Pancreas (tissue), 10 donors: Measurements from ENCODE around the gene ZNF436. TPM values are rescaled to one million over a fixed set of nuclear protein-coding genes. Genes with fewer than 3 reads are reported as not detected.

Experiments used
- ATAC-seq, 4 donors: fragments of 200-7000 bp; cut with Tn5 transposase; one replicate each; pipeline versions ENCODE4 v1.8.0 to v1.9.1; 2020; ENCODE audit warnings: mild to moderate bottlenecking in 4 of 4, moderate library complexity in 4 of 4
- DNase-seq, 6 donors: peaks; one replicate each; pipeline ENCODE4 v3.0.0-alpha.2; 2020
- FAIRE-seq: peaks from 2 replicates; lab custom pipeline; 2012; peaks lifted over from hg19 to GRCh38; lab: Jason Lieb, UNC
- H3K27ac ChIP-seq, 4 donors: fragments of 200-600 bp; sonication (generic); 1 replicate in 3 of 4; 2 replicates in 1 of 4; pipeline versions ENCODE4 v1.5.0 to v1.8.0; 2020
- H3K27me3 ChIP-seq, 4 donors: fragments of 200-600 bp; one replicate each; pipeline ENCODE4 v1.8.0; 2021
- H3K36me3 ChIP-seq, 3 donors: fragments of 200-600 bp; sonication (generic) in 1 of 3; one replicate each; pipeline versions ENCODE4 v1.5.0 to v1.8.0; 2020 to 2021
- H3K4me1 ChIP-seq, 3 donors: fragments of 200-600 bp; one replicate each; pipeline ENCODE4 v1.8.0; 2021
- H3K4me3 ChIP-seq, 4 donors: fragments of 200-600 bp; sonication (generic) in 2 of 4; one replicate each; pipeline versions ENCODE4 v1.5.0 to v1.8.0; 2020 to 2021
- H3K9me3 ChIP-seq, 4 donors: fragments of 200-600 bp; one replicate each; pipeline ENCODE4 v1.8.0; 2021
- CTCF ChIP-seq, 4 donors: fragments of 200-600 bp; sonication (generic) in 3 of 4; IDR thresholded peaks; one replicate each; pipeline versions ENCODE4 v1.5.0 to v1.8.0; 2021; ENCODE audit warnings: antibody characterized with exemption in 4 of 4
- WGBS, 2 donors: extraction: QIAGEN DNeasy Blood & Tissue Kit; methylation state at CpG; one replicate each; pipeline ENCODE4 v1.1.7; 2013; 5-methylcytosine and 5-hydroxymethylcytosine counted together
- intact Hi-C, 3 donors: fragments of 100-400 bp; cut with DNase I; formaldehyde crosslinking; loops; one replicate each; pipeline versions ENCODE4 v1.11.1 to v1.14.2; 2022
- polyA plus RNA-seq, 2 donors: library from polyadenylated mRNA; stranded (reverse); fragments of 200-250 nt; gene quantifications; one replicate each; pipeline ENCODE4 v1.2.3, GENCODE V29; 2013
- total RNA-seq, 6 donors: library from RNA; stranded (reverse); fragmentation: NEBNext Ultra II Directional in 4 of 6; extraction: Animal tissue kit (Norgen Biotek cat#: 25700) in 4 of 6; gene quantifications; one replicate each; pipeline versions ENCODE4 v1.2.1 to v1.2.4, GENCODE V29; 2021 to 2023
- donor health status: healthy with polysubstance abuse.
- donor health status: DM: no; HTN: no; CAD: no; lungs with moderate emphysema.
- donor health status: DM: no; HTN: no; CAD: no.
- donor health status: control.
- donor health status: control.
- donor health status: Bipolar disorder and iron deficiency.
- donor health status: DM: yes; HTN: yes; CAD: no.
- donor health status: DM: no; HTN: no; CAD: no.
- donor health status: DM: no; HTN: no; CAD: no.
- donor health status: DM: yes; HTN: yes; CAD: no.

Gene ZNF436
- total and polyA plus RNA-seq, 8 donors, result 2.1 to 11.8 (median 3.9) TPM

- 2% methylated on average over 10 of the region's 10 CpGs for WGBS, 2 donors
- Histone ChIP-seq H3K27me3 (no peaks in the 10 kb centered on the region), H3K4me1 (peaks cover 26 to 36% (median 32%) of the 10 kb centered on the region in 3 donors), H3K36me3 (peaks cover 0 to 3% (median 2%) of the 10 kb centered on the region in 3 donors), H3K27ac (peak overlapping the region in 2 of 4 donors; percentile 95 to 97), H3K4me3 (peak overlapping the region; percentile 72 to 92 (median 86)), H3K9me3 (no peaks in the 10 kb centered on the region)
- no peak for DNase-seq
- FAIRE-seq, result no peak
- ATAC-seq, result no peak
- intact Hi-C loops, result no loop called here
- TF ChIP-seq CTCF (IDR thresholded peaks at IDR 0.05), result no peak
These were observed 27.5 kb downstream of the ZNF436 start for GRCh38 chr1:23341931-23342692.

DNA sequence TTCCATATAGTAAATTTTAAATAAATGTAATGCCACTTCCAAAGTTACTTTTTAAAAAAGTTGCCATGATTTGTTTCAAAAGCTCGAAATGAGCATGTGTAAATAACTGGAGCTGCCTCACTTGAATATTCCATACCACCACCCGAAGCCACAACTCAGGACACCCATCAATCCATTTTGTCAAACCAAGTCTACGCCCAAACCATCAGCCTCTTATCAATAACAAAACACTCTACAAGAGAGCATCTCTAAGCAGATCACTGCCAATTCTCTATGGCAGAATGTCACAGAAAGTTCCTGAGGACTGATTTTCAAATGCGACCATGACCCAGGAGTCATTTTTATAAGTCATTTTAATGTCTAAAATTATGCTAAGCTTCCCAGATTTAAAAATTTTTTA lies 30.0 kb downstream of the ZNF436 start:
- DNase-seq (no peak), FAIRE-seq (no peak), ATAC-seq (no peak)
- peaks cover 26 to 36% (median 32%) of the 10 kb centered on the region in 3 donors for H3K4me1 ChIP-seq
- H3K27me3 ChIP-seq, result no peaks in the 10 kb centered on the region
- H3K9me3 ChIP-seq, result no peaks in the 10 kb centered on the region
- 65 to 66% methylated on average over 4 of the region's 4 CpGs for WGBS, 2 donors
- H3K36me3 ChIP-seq, result peaks cover 0 to 22% (median 13%) of the 10 kb centered on the region in 3 donors
- TF ChIP-seq CTCF (IDR thresholded peaks at IDR 0.05), result no peak
- H3K27ac ChIP-seq, result no peak overlapping the region
- no peak overlapping the region for H3K4me3 ChIP-seq
- intact Hi-C loops, result no loop called here

- Histone ChIP-seq H3K9me3 (no peaks in the 10 kb centered on the region), H3K27me3 (no peaks in the 10 kb centered on the region), H3K4me1 (peaks cover 26 to 36% (median 32%) of the 10 kb centered on the region in 3 donors), H3K27ac (no peak overlapping the region), H3K4me3 (no peak overlapping the region), H3K36me3 (peaks cover 0 to 34% (median 20%) of the 10 kb centered on the region in 3 donors)
- ATAC-seq, result no peak
- no peak for TF ChIP-seq CTCF (IDR thresholded peaks at IDR 0.05)
- DNase-seq, result no peak
- 61 to 71% methylated on average over 2 of the region's 2 CpGs for WGBS, 2 donors
- intact Hi-C loops, result no loop called here
- no peak for FAIRE-seq
These were observed 31.8 kb downstream of the ZNF436 start for GRCh38 chr1:23337869-23338268.

DNA sequence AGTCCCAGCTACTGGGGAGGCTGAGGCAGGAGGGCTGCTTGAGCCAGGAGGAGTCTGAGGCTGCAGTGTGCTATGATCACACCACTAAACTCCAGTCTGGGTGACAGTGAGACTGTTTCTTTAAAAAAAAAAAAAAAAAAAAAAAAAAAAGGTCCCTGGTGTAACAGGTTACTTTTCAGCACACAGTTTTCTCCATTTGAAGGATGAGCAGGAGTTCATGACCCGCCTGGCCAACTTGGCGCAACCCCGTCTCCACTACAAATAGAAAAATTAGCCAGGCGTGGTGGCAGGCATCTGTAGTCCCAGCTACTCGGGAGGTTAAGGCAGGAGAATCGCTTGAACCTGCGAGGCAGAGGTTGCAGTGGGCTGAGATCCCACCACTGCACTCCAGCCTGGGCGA lies 37.9 kb downstream of the ZNF436 start:
- FAIRE-seq, result no peak
- Histone ChIP-seq H3K9me3 (no peaks in the 10 kb centered on the region), H3K27ac (no peak overlapping the region), H3K36me3 (peaks cover 0 to 50% (median 30%) of the 10 kb centered on the region in 3 donors), H3K4me1 (no peaks in the 10 kb centered on the region), H3K27me3 (no peaks in the 10 kb centered on the region), H3K4me3 (no peak overlapping the region)
- ATAC-seq, result no peak
- no peak for DNase-seq
- 92 to 95% methylated on average over 8 of the region's 8 CpGs for WGBS, 2 donors
- TF ChIP-seq CTCF (IDR thresholded peaks at IDR 0.05), result no peak
- intact Hi-C loops, result no loop called here

- WGBS, 2 donors, result 94 to 95% methylated on average over 1 of the region's 1 CpG
- intact Hi-C loops, result no loop called here
- H3K4me3 ChIP-seq, result no peak overlapping the region
- ATAC-seq (no peak), DNase-seq (no peak), FAIRE-seq (no peak)
- no peak overlapping the region for H3K27ac ChIP-seq
- H3K27me3 ChIP-seq, result no peaks in the 10 kb centered on the region
- no peaks in the 10 kb centered on the region for H3K4me1 ChIP-seq
- H3K9me3 ChIP-seq, result no peaks in the 10 kb centered on the region
- no peak for TF ChIP-seq CTCF (IDR thresholded peaks at IDR 0.05)
- peaks cover 0 to 51% (median 34%) of the 10 kb centered on the region in 3 donors for H3K36me3 ChIP-seq
These were observed 38.8 kb downstream of the ZNF436 start for GRCh38 chr1:23330846-23331245.
